ENCODE measurements around the gene SPRR2E.
"Not testable (repeated sequence)": the region's sequence is repeated elsewhere in the genome, so short reads cannot be mapped to it uniquely, and the experiment has no call there.

DNA sequence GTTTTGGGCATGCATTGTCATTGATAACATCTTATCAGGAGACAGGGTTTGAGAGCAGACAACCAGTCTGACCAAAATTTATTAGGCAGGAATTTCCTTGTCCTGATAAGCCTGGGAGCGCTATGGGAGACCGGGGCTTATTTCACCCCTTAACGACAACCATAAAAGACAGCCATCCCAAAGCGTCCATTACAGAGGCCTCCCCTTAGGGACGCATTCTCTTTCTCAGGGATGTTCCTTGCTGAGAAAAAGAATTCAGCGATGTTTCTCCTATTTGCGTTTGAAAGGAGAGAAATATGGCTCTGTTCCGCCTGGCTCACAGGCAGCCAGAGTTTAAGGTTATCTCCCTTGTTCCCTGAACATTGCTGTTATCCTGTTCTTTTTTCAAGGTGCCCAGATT, 29.5 kb upstream of the SPRR2E start:
- not testable (repeated sequence) for TF ChIP-seq CTCF (IDR thresholded peaks at IDR 0.05; ENCODE audit: borderline replicate concordance, extremely low read depth, low read length, poor library complexity, severe bottlenecking); EZH2 (IDR thresholded peaks at IDR 0.05; ENCODE audit: borderline replicate concordance, low read depth, low read length, severe bottlenecking)
